GM19452 (cell line): ENCODE measurements around the gene UNKL.
"Not testable (repeated sequence)": the region's sequence is repeated elsewhere in the genome, so short reads cannot be mapped to it uniquely, and the experiment has no call there.

Experiments
- ATAC-seq: cut with Tn5 transposase; IDR thresholded peaks from one replicate; pipeline ENCODE4 v1.9.1; 2021; ENCODE audit not compliant: unreplicated experiment

UNKL gene

GRCh38 chr16:1446296-1447080 lies 32.0 kb upstream of the UNKL start:
- ATAC-seq = no peak

DNA sequence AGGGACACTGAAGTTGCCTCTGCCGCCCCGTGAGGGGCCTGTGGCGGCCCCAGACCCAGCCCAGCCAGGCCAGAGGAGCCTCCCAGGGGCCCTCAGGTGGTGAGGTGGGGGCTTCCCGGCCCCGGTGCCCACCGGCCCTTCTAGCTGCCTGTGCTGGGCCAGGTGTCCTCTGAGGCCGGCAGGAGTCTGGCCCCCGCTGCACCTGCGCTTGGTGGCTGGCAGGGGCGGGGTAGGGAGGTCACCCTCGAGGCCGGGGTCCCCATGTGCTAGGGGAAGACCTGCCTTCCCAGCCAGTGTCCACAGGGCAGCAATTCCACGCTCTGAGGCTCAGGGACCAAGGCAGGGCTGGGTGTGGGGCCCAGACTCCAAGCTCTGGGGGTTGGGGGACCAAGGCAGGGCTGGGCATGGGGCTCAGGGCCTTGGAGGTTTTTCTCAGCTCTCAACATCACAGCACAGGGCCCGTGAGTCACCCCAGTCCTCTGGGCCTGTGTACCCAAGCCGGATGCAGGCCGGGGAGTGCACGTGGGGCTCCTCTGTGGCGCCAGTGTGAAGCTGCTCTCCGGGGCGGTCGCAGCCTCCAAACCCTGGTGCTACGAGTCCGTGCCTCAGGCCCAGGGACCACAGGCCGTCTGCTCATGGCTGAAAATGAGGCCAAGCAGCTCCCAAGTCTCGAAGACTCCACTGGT lies 31.2 kb upstream of the UNKL start:
- no peak for ATAC-seq

- no peak for ATAC-seq
Observed at GRCh38 chr16:1444730-1445517, 30.4 kb upstream of the UNKL start.

GRCh38 chr16:1443980-1444729 lies 29.7 kb upstream of the UNKL start, which contains the start of gene CCDC154:
Gene CCDC154 (minus strand): TSS chr16:1444556. CDS start chr16:1444322, 234 bp downstream.
- no peak for ATAC-seq

GRCh38 chr16:1443403-1443973 lies 29.0 kb upstream of the UNKL start:
- ATAC-seq = no peak

DNA sequence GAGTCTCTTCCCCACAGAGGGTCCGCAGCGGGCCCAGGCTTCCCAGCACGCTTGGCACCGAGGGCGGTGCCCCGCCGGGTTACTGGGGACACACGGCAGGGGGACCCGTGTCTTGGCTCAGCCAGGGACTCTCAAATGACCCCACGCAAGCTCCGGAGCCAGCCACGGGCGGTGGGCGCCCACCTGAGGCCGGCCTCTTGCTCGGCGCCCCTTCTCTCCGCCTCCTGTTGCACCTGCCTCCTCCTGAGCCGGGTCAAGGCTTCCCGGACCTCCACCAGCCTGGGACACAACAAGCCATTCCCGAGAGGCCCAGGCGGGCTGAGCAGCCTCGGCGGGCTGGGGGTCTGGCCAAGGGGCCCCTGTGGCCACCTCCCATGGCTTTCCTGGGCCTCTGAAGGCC lies 28.2 kb upstream of the UNKL start:
- ATAC-seq = no peak

- no peak for ATAC-seq
Observed at GRCh38 chr16:1441391-1441829, 26.9 kb upstream of the UNKL start.

DNA sequence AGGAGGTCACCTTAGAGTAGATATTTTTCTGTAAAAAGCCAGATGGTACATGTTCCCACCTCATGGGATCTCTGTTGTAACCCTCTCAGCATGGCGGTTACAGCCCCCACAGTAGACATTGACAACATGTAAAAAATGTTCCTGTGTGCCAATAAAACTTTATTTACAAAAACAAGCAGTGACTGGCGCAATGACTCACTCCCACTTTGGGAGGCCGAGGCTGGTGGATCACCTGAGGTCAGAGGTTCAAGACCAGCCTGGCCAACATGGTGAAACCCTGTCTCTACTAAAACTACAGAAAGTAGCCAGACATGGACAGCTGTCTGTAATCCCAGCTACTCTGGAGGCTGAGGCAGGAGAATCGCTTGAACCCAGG lies 25.2 kb upstream of the UNKL start:
- ATAC-seq = not testable (repeated sequence)

GRCh38 chr16:1439058-1439698 lies 24.7 kb upstream of the UNKL start:
- no peak for ATAC-seq

- no peak for ATAC-seq
Observed at GRCh38 chr16:1438229-1439057, 23.9 kb upstream of the UNKL start.

GRCh38 chr16:1437606-1438005 lies 23.1 kb upstream of the UNKL start:
- ATAC-seq = no peak

DNA sequence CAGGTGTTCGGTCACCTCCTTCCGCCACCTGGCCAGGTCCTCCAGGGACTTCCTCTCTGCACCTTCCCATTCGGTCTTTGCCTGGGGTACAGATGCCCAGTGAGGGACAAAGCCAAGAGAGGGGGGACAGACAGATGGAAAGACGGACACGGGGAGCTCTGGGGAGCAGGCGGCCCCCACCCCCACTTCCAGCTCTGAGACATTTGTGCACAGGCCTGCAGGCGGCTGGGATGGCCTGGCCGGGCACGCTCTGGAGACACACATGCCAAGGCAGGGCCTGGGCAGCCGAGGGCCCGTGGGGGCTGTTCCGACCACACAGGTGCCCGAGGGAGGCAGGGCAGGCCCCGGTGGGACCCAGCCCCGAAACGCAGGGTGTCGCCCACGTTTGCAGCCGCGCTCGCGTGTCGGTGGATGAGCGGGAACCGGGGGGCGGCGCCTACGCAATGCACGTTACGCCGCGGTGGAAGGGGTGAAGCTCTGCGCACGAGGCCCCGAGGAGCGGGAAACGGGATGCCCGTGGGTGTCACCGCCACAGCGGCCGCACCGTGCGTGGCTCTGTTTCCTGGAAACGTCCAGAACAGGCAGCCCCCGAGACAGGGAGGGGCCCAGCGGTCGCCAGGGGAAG lies 22.3 kb upstream of the UNKL start:
- ATAC-seq = no peak

GRCh38 chr16:1435921-1436697 lies 21.6 kb upstream of the UNKL start:
- no peak for ATAC-seq

- no peak for ATAC-seq
Observed at GRCh38 chr16:1434644-1435592, 20.4 kb upstream of the UNKL start.

DNA sequence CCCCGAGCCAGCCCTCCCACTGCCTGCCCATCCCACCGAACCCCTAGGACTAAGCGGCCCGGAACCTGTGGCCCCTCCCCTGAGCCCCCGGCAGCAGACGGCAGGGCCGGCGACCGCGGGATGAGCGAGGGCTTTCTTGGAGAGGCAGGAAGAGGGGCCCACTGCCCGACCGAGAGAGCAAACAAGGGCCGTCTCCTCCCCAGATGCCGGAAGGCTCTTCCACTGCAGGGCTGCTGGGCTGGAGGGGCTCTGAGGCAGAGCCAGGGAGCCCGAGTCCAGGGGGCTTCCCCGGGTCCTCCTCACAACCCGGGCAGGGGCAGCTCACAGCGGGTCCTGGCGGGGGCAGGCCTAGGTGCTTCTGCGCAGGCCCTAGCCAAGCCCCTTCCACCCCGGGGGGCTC lies 19.3 kb upstream of the UNKL start:
- ATAC-seq = no peak

DNA sequence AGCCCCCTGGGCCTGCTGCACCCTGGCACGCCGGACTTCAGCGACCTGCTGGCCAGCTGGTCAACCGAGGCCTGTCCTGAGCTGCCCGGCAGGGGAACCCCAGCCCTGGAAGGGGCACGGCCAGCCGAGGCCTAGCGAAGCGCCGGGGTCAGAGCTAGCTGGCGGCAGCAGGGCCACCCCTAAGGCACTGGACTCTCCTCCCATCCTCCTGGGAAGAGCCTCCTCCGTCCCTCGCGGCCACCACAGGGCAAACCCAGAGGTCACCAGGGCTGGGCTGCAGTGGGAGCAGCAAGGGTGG lies 18.7 kb upstream of the UNKL start:
- ATAC-seq = no peak
